NCI-H2107 treated with DMSO at 0.1 percent for 48 hours (cell line): ENCODE measurements around the gene SRPK3.
"Not testable (repeated sequence)": the region's sequence is repeated elsewhere in the genome, so short reads cannot be mapped to it uniquely, and the experiment has no call there.

Experiments
- DNase-seq: peaks from one replicate; lab custom pipeline; 2025; ENCODE audit not compliant: unreplicated experiment; lab: John Stamatoyannopoulos, UW

Gene SRPK3

DNA sequence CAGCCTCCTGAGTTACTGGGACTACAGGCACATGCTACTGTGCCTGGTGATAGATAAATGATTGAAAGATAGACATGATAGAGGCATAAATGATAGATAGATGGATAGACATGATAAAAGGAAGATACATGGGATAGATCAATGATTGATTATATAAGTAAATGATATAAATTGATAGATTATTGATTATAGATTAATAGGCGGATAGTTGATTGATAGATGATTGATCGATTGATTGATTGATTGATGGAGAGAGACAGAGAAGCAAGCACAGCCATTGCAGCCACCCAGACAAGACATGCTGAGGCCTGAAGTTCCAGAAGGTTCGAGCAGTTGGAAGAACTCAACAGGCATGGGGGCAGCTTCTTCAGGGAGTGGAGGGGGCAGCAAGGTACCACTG lies 34.5 kb upstream of the SRPK3 start:
- DNase-seq: no peak

DNA sequence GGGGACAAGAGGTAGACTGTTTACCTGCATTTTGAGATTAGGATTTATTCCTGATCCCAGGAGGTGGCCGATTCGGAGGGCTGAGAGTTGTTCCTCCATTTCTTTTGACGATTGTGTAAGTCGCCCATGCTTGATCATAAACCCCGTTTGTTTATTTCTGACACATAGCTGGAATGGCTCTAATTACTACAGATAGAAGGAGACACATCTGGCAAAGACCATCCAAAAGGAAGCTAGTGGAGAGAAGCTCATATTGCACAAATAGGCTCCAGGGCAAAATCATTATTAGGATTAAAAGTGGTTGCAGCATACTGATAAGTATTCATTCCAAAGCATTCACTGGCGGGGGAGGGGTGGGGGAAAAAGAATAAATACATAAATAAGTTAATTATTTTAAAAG lies 33.9 kb upstream of the SRPK3 start:
- not testable (repeated sequence) for DNase-seq

DNA sequence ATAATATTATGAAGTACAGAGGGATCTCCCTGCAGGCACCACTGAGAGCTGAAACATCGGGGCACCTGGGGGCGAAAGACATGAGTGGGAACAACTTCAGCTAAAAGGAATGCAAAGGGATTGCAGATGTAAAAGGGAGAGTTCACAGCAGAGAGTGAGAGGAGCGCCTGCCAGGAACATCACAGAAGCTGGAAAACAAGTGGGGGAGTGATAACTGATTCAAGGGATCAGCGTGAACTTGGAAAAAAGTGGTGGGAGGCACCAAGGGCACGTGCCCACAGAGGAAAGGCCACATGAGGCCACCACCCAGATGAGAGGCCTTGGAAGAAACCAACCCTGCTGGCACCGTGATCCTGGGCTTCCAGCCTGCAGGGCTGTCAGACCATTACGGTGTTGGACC lies 31.8 kb upstream of the SRPK3 start:
- not testable (repeated sequence) for DNase-seq

DNA sequence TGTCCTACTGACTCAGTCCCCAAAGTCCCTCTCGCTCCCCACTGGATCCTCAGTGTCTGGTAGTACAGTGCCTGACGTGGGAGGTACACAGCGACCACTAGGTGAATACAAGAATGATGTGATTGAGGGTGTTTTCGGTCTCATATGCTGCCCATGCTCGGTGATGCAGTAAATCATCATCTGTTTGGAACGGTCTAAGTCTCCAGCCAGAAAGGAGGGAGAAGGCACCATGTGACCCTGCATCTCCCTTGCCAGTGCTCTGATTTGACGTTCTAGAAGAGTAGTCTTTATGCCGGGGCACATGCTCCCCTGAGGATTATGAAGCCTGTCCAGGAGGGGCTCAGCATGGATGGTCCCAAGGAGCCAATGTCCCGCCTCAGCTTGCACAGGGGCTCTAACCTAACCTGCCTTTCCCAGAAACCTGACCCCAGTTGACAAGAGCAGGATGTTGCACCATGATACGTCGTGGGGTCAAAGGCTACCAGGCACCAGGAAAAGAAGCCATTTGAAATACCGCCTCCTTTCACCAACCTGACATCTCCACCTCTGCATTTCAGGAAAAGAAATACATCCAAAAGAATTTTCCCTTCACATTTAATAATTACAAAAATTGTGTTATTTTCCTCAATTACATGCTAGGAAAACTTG lies 30.6 kb upstream of the SRPK3 start:
- no peak for DNase-seq

DNA sequence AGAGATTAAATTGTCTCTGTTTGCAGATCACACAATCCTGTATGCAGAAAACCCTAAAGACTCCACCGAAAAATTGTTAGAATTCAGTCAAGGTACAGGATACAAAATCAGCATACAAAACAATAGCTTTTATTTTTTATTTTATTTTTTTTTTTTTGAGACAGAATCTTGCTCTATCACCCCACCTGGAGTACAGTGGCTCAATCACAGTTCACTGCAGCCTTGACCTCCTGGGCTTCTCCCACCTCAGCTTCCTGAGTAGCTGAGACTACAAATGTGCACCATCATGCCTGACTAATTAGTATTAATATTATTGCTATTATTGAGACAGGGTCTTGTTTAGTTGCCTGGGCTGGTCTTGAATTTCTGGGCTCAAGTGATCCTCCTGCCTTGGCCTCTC lies 25.7 kb upstream of the SRPK3 start:
- DNase-seq: no peak

DNA sequence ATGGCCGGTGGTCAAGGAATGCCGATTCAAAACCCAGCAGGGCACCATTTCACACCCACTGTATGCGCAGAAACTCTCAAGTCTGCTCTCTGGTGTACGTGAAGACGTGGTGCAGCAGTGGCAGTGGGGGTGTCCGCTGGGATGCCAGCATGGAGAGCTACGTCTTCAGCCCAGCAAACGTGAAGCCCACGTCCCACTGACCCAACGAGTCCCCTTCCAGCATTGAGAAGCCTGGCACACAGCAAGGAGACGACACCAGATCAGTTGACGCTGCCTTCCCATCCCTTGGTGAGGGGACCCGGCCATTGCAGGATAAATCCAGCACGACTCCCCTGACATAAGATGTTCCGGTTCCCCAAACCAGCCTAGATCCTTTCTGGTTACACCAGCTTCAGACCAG lies 19.0 kb upstream of the SRPK3 start:
- no peak for DNase-seq

DNA sequence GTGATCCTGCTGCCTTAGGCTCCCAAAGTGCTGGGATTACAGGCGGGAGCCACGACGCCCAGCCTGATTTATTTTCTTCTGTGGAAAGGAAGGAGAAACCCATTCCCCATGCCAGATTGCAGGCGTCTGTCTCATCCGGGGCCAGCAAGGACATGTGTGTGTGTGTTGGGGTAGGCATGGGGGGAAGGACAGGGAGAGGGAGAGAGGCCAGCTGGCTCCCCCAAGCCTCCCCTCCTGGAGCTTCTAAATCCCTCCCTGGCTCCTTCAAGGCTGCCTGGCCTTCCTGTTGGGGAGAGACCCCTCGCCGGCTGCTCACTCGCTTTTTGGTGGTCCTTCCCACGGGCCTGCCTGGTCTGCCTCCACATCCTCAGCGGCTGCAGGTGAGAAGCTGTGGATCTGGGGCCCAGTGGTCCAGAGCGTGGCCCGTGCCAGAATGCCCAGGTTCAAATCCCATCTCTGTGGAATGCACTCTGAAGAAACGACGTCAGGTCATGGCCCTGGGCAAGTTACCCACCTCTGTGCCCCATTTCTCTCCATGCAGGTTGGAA lies 18.1 kb upstream of the SRPK3 start:
- no peak for DNase-seq

DNA sequence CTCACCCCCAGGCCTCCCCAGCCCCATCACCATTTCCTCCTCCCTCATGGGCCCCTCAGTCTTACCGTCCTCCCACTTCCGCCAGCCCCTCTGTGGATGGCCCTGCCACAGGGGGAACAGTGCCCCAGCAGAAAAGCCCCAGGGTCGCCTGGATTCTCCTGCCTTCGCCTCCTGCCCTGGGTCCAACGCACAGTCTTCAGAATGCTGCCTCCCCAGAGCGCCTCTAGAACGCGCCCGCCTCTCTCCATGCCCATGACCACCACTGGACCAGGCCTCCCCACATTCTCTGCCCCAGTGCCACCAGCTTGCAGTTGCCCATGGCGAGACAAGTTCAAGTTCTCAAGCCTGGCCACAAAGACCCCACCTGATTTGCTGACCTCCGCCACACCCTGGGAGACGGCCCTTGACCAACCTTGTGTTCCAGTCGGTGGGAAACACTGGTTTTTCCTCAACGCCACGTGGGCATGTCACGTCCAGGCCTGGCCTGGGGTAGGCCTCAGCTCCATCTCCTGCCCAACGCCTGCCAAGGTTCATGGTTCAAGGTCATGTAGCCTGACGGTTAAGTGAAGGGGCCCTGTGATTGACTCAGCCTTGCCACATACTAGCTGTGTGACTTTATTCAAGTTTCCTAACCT lies 17.4 kb upstream of the SRPK3 start:
- DNase-seq: no peak

DNA sequence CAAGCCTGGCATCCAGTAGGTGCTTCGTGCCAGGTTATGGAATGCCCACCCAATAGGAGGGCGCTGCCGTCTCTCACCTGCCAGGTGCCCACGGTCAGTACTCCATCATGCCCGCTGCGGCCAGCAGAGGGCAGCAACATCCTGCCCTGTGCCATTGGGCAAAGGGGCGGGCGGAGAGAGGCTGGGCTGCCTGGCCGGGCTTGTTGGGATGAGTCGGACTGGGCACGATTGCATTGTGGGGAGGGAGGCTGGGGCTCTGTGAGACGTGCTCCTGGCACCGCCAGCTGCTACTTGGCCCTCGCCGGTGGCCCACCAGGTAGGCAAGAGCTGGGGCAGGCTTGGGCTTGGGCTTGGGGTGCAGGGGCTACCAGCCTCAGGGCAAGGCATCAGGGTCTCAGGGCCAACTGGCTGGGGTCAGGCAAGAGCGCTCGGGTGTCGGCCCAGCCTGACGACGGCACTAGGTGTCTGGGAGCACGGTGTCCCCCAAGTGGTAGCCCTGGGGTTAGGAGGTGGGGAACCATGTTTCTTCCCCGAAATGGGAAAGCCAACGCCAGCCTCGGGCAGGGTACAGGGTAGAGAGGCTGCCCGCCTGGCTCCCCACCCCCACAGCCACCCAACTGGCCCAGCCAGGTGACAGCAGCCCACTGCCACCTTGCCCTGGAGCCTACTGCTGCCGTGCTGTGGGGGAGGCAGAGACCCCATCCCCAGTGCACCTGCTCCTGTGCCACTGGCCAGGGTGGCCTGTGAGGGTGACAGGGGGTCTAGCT lies 16.7 kb upstream of the SRPK3 start, which contains the start of gene PLXNB3:
Gene PLXNB3 (plus strand): TSS at position 261 of the 767 bp plus-strand sequence. CDS start 1,287 bp downstream, outside the sequence.
- peak; percentile 83 for DNase-seq

DNA sequence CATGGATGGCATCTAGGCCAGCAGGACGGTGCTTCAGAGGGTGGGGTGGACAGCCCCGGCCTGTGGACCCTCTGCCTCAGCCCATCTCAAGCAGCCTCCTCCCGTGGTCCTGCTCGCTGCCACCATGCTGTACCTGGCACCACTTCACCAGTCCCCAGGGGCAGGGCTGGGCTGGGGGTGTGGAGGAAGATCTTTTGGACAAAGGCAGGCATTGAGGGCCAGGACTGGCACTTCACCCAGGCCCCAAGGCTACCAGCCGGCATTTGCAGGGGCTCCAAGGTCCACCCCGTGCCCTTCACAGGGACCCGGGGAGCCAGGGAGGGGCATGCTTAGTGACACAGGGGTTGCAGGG lies 16.1 kb upstream of the SRPK3 start:
- DNase-seq: no peak

DNA sequence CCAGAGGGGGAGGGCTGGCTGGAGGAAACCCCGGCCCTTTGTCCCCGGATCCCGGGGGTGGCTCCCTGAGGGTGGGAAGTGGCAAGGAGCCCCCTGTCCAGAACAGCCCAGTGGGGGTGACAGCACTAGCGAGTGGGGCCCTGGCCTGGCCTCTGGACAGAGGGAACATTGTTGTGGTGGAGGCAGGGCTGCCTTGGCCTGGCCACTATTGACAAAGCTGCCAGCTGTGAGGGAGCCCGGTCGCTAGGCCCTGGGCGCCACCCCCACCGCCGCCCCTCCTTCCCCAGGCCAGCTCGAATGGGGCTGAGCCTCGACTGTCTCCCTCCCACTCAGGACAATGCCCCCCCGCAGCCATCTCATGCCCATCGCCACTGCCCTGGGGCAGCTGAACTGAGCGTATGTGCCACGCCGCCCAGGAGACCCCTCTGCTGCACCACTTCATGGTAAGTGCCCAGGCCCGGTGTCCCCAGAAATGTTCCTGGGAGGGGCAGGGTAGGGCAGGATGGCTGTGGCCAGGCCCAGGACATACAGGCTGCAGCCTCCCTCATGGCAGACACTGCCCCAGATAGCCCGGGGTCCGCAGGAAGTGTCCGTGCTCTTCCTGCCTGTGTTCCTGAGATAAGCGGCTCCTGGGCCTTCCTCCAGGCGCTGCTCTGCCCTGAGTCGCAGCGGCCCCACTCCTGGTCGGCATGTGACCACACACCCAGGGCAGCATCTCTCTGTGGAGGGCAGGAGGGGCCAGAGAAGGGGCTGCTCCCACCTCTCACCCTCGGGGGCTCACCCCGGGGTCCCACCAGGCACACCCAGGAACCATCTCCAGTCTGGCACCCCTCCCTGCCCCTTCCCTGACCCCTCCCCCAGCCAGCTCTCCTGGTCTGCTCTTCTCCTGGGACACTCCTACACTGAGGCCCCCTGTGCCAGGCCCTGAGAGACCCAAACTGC lies 15.4 kb upstream of the SRPK3 start:
- DNase-seq: no peak

DNA sequence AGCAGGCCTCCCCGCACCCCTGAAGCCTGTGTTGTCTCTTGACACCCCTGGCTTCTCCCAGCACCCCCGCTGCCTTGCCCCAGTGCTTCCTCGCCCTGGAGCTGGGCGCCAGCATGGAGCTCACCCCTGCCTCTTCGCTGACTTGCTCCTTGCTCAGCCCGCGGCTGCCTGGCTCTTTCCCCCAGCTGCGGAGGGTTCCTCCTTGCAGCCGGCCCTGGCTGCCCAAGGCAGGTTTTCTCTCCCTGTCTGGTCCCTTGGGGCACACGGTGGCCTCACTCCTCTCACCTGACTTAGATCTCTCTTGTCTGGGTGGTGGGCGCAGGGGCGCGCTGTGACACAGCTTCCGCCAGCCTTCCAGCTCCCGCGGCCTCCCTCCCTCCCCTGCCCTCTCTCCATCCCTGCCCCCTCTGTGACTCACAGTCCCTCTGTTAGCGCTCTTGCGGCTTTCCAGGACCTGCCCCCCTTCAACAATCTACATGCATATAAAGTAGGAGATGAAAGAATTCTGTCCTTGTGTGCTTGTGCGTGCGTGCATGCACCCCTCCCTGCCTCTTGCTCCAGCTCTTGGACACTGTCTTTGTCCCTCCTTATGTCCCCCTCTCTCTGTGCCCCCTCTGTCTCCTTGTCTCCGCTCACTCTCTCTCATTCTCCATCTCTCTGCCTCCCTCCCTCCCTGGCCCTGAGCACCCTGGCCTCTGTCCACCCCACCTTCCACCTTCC lies 14.6 kb upstream of the SRPK3 start:
- peak; percentile 75 for DNase-seq

DNA sequence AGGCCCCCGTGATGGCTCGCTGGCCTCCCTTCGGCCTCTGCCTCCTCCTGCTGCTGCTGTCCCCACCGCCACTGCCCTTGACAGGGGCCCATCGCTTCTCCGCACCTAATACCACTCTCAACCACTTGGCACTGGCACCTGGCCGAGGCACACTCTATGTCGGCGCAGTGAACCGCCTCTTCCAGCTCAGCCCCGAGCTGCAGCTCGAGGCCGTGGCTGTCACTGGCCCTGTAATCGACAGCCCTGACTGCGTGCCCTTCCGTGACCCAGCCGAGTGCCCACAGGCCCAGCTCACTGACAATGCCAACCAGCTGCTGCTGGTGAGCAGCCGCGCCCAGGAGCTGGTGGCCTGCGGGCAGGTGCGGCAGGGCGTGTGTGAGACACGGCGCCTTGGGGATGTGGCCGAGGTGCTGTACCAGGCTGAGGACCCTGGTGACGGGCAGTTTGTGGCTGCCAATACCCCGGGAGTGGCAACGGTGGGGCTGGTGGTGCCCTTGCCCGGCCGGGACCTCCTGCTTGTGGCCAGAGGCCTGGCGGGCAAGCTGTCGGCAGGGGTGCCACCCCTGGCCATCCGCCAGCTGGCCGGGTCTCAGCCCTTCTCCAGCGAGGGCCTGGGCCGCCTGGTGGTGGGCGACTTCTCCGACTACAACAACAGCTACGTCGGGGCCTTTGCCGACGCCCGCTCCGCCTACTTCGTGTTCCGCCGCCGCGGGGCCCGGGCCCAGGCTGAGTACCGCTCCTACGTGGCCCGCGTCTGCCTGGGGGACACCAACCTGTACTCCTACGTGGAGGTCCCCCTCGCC lies 13.8 kb upstream of the SRPK3 start:
- no peak for DNase-seq

DNA sequence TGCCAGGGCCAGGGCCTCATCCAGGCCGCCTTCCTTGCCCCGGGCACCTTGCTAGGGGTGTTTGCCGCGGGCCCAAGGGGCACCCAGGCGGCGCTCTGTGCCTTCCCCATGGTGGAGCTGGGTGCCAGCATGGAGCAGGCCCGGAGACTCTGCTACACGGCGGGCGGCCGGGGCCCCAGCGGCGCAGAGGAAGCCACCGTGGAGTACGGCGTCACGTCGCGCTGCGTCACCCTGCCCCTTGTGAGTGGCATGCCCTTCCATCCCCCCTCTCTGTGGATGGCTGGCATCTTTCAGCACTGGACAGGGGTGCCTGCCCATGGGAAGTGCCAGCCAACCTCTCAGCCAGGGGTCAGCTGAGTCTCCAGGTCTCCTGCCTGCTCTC lies 13.2 kb upstream of the SRPK3 start:
- no peak for DNase-seq

DNA sequence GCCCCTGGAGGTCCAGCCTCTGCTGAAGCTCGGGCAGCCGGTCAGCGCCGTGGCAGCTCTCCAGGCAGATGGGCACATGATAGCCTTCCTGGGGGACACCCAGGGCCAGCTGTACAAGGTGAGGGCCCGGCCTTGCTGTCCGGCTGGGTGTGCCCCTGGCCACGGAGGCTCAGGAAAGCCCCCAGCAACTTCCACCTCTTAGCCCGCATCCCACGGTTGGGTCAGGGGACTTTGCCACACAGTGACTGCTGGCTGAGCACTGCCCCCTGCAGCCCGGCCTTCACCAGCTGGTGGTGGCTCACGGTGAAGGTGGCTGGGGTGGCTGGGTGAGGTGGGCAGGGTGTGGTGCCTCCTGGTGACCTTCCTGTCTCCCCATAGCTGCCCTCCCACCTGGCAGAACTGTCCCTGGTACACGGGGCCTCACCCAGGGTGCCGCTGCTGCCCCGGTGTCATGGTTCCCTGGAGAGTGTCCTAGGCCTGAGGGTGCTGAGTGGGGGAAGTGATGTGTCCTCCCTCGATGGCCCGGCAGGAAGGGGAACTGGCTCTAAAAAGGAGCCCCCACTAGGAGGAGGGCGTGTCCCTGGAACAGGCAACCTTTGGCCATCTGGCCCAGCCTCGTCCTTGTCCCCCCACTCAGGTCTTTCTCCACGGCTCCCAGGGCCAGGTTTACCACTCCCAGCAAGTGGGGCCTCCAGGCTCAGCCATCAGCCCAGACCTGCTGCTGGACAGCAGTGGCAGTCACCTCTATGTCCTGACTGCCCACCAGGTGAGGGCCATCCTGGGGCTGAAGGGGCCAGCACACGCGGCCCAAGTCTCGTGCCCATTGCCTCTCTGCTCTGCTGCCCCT lies 12.3 kb upstream of the SRPK3 start:
- DNase-seq: no peak

DNA sequence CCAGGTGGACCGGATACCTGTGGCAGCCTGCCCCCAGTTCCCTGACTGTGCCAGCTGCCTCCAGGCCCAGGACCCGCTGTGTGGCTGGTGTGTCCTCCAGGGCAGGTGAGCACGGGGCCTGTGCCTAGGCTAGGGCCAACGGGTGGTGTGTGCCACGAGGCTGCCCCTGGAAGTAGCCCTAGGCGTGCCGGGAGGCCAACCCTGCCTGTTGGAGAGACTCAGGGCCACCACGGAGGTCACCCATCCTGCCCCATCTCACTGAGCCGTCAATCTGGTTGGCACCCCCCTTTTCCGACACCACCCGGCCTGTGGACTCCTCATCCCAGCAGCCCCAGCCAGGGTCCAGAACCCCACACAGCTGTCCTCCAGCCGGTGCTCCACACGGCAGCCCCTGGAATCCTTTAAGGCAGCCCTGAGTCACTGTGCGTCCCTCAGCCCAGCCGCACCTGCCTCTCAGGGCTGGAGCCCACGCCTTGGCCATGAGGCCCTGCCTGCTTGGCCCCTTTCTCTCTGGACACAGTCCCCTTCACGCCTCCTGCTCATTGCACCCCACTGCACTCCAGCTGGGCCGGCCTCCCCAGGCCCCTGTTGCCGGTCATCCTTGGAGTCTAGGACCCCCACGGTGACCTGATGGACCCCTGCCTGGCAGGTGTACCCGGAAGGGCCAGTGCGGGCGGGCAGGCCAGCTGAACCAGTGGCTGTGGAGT lies 11.5 kb upstream of the SRPK3 start:
- no peak for DNase-seq

DNA sequence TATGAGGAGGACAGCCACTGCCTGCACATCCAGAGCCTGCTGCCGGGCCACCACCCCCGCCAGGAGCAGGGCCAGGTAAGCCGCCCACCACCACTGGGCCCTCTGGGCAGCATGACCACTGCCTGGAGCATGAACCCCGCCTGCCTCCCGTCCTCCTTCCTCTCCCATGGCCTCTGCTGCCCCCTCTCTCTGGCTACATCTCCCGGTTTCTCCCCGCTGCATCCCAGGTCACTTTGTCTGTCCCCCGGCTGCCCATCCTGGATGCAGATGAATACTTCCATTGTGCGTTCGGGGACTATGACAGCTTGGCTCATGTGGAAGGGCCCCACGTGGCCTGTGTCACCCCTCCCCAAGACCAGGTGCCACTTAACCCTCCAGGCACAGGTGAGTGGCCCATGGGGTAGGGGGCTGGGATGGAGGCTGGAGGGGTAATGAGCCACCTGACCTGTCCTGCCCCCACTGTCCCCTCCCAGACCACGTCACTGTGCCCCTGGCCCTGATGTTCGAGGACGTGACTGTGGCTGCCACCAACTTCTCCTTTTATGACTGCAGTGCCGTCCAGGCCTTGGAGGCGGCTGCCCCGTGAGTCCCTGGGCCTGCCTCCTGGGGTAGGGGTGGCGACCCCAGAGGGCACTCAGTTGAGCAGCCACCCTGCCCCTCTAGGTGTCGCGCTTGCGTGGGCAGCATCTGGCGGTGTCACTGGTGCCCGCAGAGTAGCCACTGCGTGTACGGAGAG lies 10.8 kb upstream of the SRPK3 start:
- no peak for DNase-seq
